NCI-H2227 treated with DMSO at 0.1 percent for 48 hours (cell line): ENCODE data around the gene FBXO2.
"Not testable (repeated sequence)": the region's sequence is repeated elsewhere in the genome, so short reads cannot be mapped to it uniquely, and the experiment has no call there.

Source experiments
- DNase-seq: peaks from one replicate; lab custom pipeline; 2025; lab: John Stamatoyannopoulos, UW

Gene FBXO2

GRCh38 chr1:11629184-11630016, 24.8 kb downstream of the FBXO2 start:
- no peak for DNase-seq

- DNase-seq = no peak
Observed at GRCh38 chr1:11628767-11629166, 25.5 kb downstream of the FBXO2 start.

- no peak for DNase-seq
Observed at GRCh38 chr1:11626551-11626950, 27.7 kb downstream of the FBXO2 start.

- no peak for DNase-seq
Observed at GRCh38 chr1:11623702-11624101, 30.5 kb downstream of the FBXO2 start.

GRCh38 chr1:11622398-11622797, 31.8 kb downstream of the FBXO2 start:
- DNase-seq = no peak

- no peak for DNase-seq
Observed at GRCh38 chr1:11620924-11621323, 33.3 kb downstream of the FBXO2 start.

- DNase-seq = no peak
Observed at GRCh38 chr1:11620405-11620804, 33.8 kb downstream of the FBXO2 start.

- DNase-seq = no peak
Observed at GRCh38 chr1:11617741-11618140, 36.5 kb downstream of the FBXO2 start.

- no peak for DNase-seq
Observed at GRCh38 chr1:11617314-11617713, 36.9 kb downstream of the FBXO2 start.

- DNase-seq = no peak
Observed at GRCh38 chr1:11616766-11617165, 37.5 kb downstream of the FBXO2 start.

GRCh38 chr1:11615090-11615489, 39.1 kb downstream of the FBXO2 start:
- no peak for DNase-seq

GRCh38 chr1:11613347-11613746, 40.9 kb downstream of the FBXO2 start:
- DNase-seq = no peak

GRCh38 chr1:11611638-11612327, 42.4 kb downstream of the FBXO2 start:
- DNase-seq = no peak

- no peak for DNase-seq
Observed at GRCh38 chr1:11610629-11611180, 43.5 kb downstream of the FBXO2 start.

GRCh38 chr1:11609378-11609777, 44.9 kb downstream of the FBXO2 start:
- not testable (repeated sequence) for DNase-seq

GRCh38 chr1:11608596-11609130, 45.6 kb downstream of the FBXO2 start:
- DNase-seq = not testable (repeated sequence)

GRCh38 chr1:11606775-11607174, 47.5 kb downstream of the FBXO2 start:
- no peak for DNase-seq

GRCh38 chr1:11602981-11603380, 51.2 kb downstream of the FBXO2 start:
- DNase-seq = no peak

- DNase-seq = no peak
Observed at GRCh38 chr1:11602424-11602823, 51.8 kb downstream of the FBXO2 start.

- DNase-seq = no peak
Observed at GRCh38 chr1:11600836-11601235, 53.4 kb downstream of the FBXO2 start.

- no peak for DNase-seq
Observed at GRCh38 chr1:11599891-11600576, 54.2 kb downstream of the FBXO2 start.

GRCh38 chr1:11598461-11598860, 55.8 kb downstream of the FBXO2 start:
- DNase-seq = no peak
